Muscle layer of duodenum (tissue), 2 donors: ENCODE measurements around the gene ESPNL.
A peak's percentile ranks its signal among the peaks of the same experiment; 100 is the strongest.

Experiments used
- H3K27ac ChIP-seq: one replicate; pipeline ENCODE4 v1.7.0; 2013; ENCODE audit warnings: mild to moderate bottlenecking, low read length
- H3K27me3 ChIP-seq: one replicate; pipeline ENCODE4 v1.7.0; 2013; ENCODE audit warnings: low read depth, mild to moderate bottlenecking, control low read depth, low read length
- H3K36me3 ChIP-seq, 2 donors: one replicate each; pipeline ENCODE4 v1.7.0; 2013; ENCODE audit warnings: low read length in 2 of 2, control low read depth in 1 of 2, mild to moderate bottlenecking in 1 of 2; ENCODE audit not compliant: insufficient read depth in 2 of 2, control insufficient read depth in 1 of 2
- H3K4me1 ChIP-seq, 2 donors: one replicate each; pipeline ENCODE4 v1.7.0; 2013; ENCODE audit warnings: low read length in 2 of 2, mild to moderate bottlenecking in 2 of 2, control low read depth in 1 of 2, moderate library complexity in 1 of 2; ENCODE audit not compliant: insufficient read depth in 2 of 2, control insufficient read depth in 1 of 2
- H3K4me3 ChIP-seq, 2 donors: one replicate each; pipeline ENCODE4 v1.7.0; 2013; ENCODE audit warnings: low read length in 2 of 2, low read depth in 1 of 2, mild to moderate bottlenecking in 1 of 2
- H3K9me3 ChIP-seq, 2 donors: one replicate each; pipeline ENCODE4 v1.7.0; 2013; ENCODE audit warnings: low read length in 2 of 2, control low read depth in 1 of 2, mild to moderate bottlenecking in 1 of 2; ENCODE audit not compliant: control insufficient read depth in 1 of 2
- donor health status: healthy.

Gene ESPNL

GRCh38 chr2:238152771-238153688, 52.9 kb downstream of the ESPNL start:
- Histone ChIP-seq H3K36me3 (no peaks in the 10 kb centered on the region), H3K27me3 (no peaks in the 10 kb centered on the region), H3K4me1 (peaks cover 0 to 10% of the 10 kb centered on the region in 2 donors), H3K27ac (no peak overlapping the region), H3K4me3 (no peak overlapping the region), H3K9me3 (no peaks in the 10 kb centered on the region)

GRCh38 chr2:238154570-238154969, 54.4 kb downstream of the ESPNL start:
- no peaks in the 10 kb centered on the region for H3K9me3 ChIP-seq
- peaks cover 5% of the 10 kb centered on the region for H3K27me3 ChIP-seq
- no peak overlapping the region for H3K27ac ChIP-seq
- H3K4me1 ChIP-seq = peaks cover 0 to 19% of the 10 kb centered on the region in 2 donors
- no peaks in the 10 kb centered on the region for H3K36me3 ChIP-seq
- H3K4me3 ChIP-seq = no peak overlapping the region

- no peak overlapping the region for H3K4me3 ChIP-seq
- peaks cover 0 to 20% of the 10 kb centered on the region in 2 donors for H3K4me1 ChIP-seq
- peaks cover 11% of the 10 kb centered on the region for H3K27me3 ChIP-seq
- H3K36me3 ChIP-seq = no peaks in the 10 kb centered on the region
- peak overlapping the region; percentile 6 for H3K27ac ChIP-seq
- H3K9me3 ChIP-seq = no peaks in the 10 kb centered on the region
Observed at GRCh38 chr2:238155051-238155760, 55.1 kb downstream of the ESPNL start.

GRCh38 chr2:238155761-238156694, 55.9 kb downstream of the ESPNL start:
- peaks cover 0 to 20% of the 10 kb centered on the region in 2 donors for H3K4me1 ChIP-seq

GRCh38 chr2:238157506-238158017, 57.4 kb downstream of the ESPNL start:
- H3K27me3 ChIP-seq = peaks cover 13% of the 10 kb centered on the region
- peaks cover 0 to 20% of the 10 kb centered on the region in 2 donors for H3K4me1 ChIP-seq
- no peak overlapping the region for H3K27ac ChIP-seq
- no peaks in the 10 kb centered on the region for H3K36me3 ChIP-seq
- no peaks in the 10 kb centered on the region for H3K9me3 ChIP-seq
- H3K4me3 ChIP-seq = no peak overlapping the region

More at GRCh38 chr2:238155761-238156694, 55.9 kb downstream of the ESPNL start:
- peaks cover 11% of the 10 kb centered on the region for H3K27me3 ChIP-seq
- H3K4me3 ChIP-seq = no peak overlapping the region
- no peaks in the 10 kb centered on the region for H3K36me3 ChIP-seq
- H3K9me3 ChIP-seq = no peaks in the 10 kb centered on the region
- H3K27ac ChIP-seq = no peak overlapping the region

GRCh38 chr2:238158018-238158508, 57.9 kb downstream of the ESPNL start:
- no peak overlapping the region for H3K27ac ChIP-seq
- H3K9me3 ChIP-seq = no peaks in the 10 kb centered on the region
- no peaks in the 10 kb centered on the region for H3K36me3 ChIP-seq
- no peak overlapping the region for H3K4me3 ChIP-seq
- peaks cover 0 to 17% of the 10 kb centered on the region in 2 donors for H3K4me1 ChIP-seq
- H3K27me3 ChIP-seq = peaks cover 18% of the 10 kb centered on the region

GRCh38 chr2:238158509-238159070, 58.5 kb downstream of the ESPNL start, which contains the start of gene ERFE:
Gene ERFE, plus strand, starts transcription at chr2:238158970. Its CDS starts 38 bp downstream, at chr2:238159008.
- Histone ChIP-seq H3K27me3 (peaks cover 21% of the 10 kb centered on the region), H3K36me3 (no peaks in the 10 kb centered on the region), H3K9me3 (no peaks in the 10 kb centered on the region), H3K27ac (no peak within 1 kb of the TSS), H3K4me1 (peaks cover 0 to 21% of the 10 kb centered on the region in 2 donors), H3K4me3 (peak within 1 kb of the TSS in 1 of 2 donors; percentile 40)

DNA sequence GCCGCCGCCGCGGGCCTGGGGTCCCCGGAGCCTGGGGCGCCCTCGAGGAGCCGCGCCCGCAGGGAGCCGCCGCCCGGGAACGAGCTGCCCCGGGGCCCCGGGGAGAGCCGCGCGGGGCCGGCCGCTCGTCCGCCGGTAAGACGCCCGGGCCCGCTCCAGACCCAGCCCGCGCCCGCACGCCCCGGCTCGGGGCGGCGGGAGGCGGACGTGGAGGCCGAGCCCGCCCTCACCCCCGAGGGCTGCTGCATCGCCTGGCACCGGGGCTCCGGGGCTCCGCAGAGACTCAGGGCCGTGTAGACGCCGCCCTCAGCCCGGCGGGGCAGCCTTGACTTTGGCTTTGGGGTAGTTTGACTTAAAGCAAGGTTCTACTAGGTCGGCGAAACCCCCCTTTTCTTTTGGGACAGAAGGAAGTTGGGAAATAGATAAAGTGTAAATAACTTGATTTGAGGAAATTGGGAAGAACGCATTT, 59.0 kb downstream of the ESPNL start:
- peaks cover 22% of the 10 kb centered on the region for H3K27me3 ChIP-seq
- H3K27ac ChIP-seq = no peak overlapping the region
- peaks cover 0 to 25% of the 10 kb centered on the region in 2 donors for H3K4me1 ChIP-seq
- no peaks in the 10 kb centered on the region for H3K36me3 ChIP-seq
- peak overlapping the region in 1 of 2 donors; percentile 40 for H3K4me3 ChIP-seq
- H3K9me3 ChIP-seq = no peaks in the 10 kb centered on the region

- Histone ChIP-seq H3K9me3 (no peaks in the 10 kb centered on the region), H3K4me3 (peak overlapping the region in 1 of 2 donors; percentile 40), H3K4me1 (peaks cover 0 to 27% of the 10 kb centered on the region in 2 donors), H3K27ac (no peak overlapping the region), H3K27me3 (peaks cover 22% of the 10 kb centered on the region), H3K36me3 (no peaks in the 10 kb centered on the region)
Observed at GRCh38 chr2:238159661-238160205, 59.6 kb downstream of the ESPNL start.
